HepG2 (cell line): ENCODE measurements around the gene MT1G. TPM values are rescaled to one million over a fixed set of nuclear protein-coding genes. Genes with fewer than 3 reads are reported as not detected.

ENCODE experiments used
- ATF7 ChIP-seq, 2 experiments: fragments of 450-650 bp in 1 of 2; sonication (generic) in 1 of 2; formaldehyde crosslinking in 1 of 2; IDR thresholded peaks; 2 replicates each; pipeline versions ENCODE4 v1.4.0 to v1.6.1; 2016 to 2020; ENCODE audit warnings: antibody characterized with exemption in 1 of 2, mild to moderate bottlenecking in 1 of 2, missing genetic modification reagents in 1 of 2
- ATM ChIP-seq: fragments of 450-650 bp; IDR thresholded peaks from 2 replicates; pipeline ENCODE4 v1.7.1; 2017; ENCODE audit warnings: mild to moderate bottlenecking, borderline replicate concordance
- CEBPG ChIP-seq: IDR thresholded peaks from 2 replicates; pipeline ENCODE4 v1.6.1; 2016
- CENPX ChIP-seq: sonication (generic); formaldehyde crosslinking; IDR thresholded peaks from 2 replicates; pipeline ENCODE4 v1.9.0; 2021; ENCODE audit warnings: mild to moderate bottlenecking, missing genetic modification reagents, moderate library complexity
- FLYWCH1 ChIP-seq: sonication (generic); formaldehyde crosslinking; IDR thresholded peaks from 2 replicates; pipeline ENCODE4 v1.8.1; 2023; ENCODE audit warnings: mild to moderate bottlenecking, missing genetic modification reagents
- FOXK1 ChIP-seq: sonication (generic); formaldehyde crosslinking; IDR thresholded peaks from 2 replicates; pipeline ENCODE4 v1.4.0; 2020; ENCODE audit warnings: low read depth, missing genetic modification reagents, borderline replicate concordance
- FOXP1 ChIP-seq, 2 experiments: fragments of 450-650 bp in 1 of 2; IDR thresholded peaks; 2 replicates each; pipeline ENCODE4 v1.6.1; 2017 to 2018; ENCODE audit warnings: antibody characterized with exemption in 1 of 2
- HCFC1 ChIP-seq: fragments of 150-350 bp; IDR thresholded peaks from 2 replicates; pipeline ENCODE4 v1.6.1; 2014; ENCODE audit warnings: low read depth, low read length
- HNRNPUL1 ChIP-seq: fragments of 200-400 bp; formaldehyde crosslinking; IDR thresholded peaks from 2 replicates; pipeline ENCODE4 v1.6.1; 2017; ENCODE audit warnings: low read depth, mild to moderate bottlenecking, low read length, moderate library complexity
- HOXA9 ChIP-seq: sonication (generic); formaldehyde crosslinking; IDR thresholded peaks from 2 replicates; pipeline ENCODE4 v1.8.1; 2022; ENCODE audit warnings: missing genetic modification reagents, mild to moderate bottlenecking, moderate library complexity, borderline replicate concordance
- KLF16 ChIP-seq, 2 experiments: sonication (generic) in 1 of 2; formaldehyde crosslinking in 1 of 2; IDR thresholded peaks; 2 replicates each; pipeline versions ENCODE4 v1.6.1 to v1.8.0; 2016 to 2023; ENCODE audit warnings: missing genetic modification reagents in 2 of 2, missing compliant biosample characterization in 1 of 2
- MAZ ChIP-seq, 2 experiments: sonication (generic) in 1 of 2; formaldehyde crosslinking in 1 of 2; IDR thresholded peaks; 2 replicates each; pipeline versions ENCODE4 v1.5.0 to v1.6.1; 2012 to 2020; ENCODE audit warnings: low read depth in 2 of 2, mild to moderate bottlenecking in 2 of 2, borderline replicate concordance in 1 of 2, improper control_type of control experiment in 1 of 2, low read length in 1 of 2, missing genetic modification reagents in 1 of 2, moderate library complexity in 1 of 2
- NR1H2 ChIP-seq: sonication (generic); formaldehyde crosslinking; IDR thresholded peaks from 2 replicates; pipeline ENCODE4 v1.8.1; 2022; ENCODE audit warnings: low read depth, missing genetic modification reagents, borderline replicate concordance
- ONECUT2 ChIP-seq: sonication (generic); formaldehyde crosslinking; IDR thresholded peaks from 2 replicates; pipeline ENCODE4 v1.4.0; 2020; ENCODE audit warnings: missing genetic modification reagents
- PCBP1 ChIP-seq: fragments of 200-400 bp; formaldehyde crosslinking; IDR thresholded peaks from 2 replicates; pipeline ENCODE4 v1.6.1; 2017; ENCODE audit warnings: mild to moderate bottlenecking, low read depth, low read length, borderline replicate concordance
- PCBP2 ChIP-seq: fragments of 200-400 bp; formaldehyde crosslinking; optimal IDR thresholded peaks from 2 replicates; pipeline ENCODE3; 2018; ENCODE audit warnings: low read length, low read depth; ENCODE audit not compliant: poor library complexity, severe bottlenecking
- RAD21 ChIP-seq: fragments of 450-650 bp; formaldehyde crosslinking; IDR thresholded peaks from 2 replicates; pipeline ENCODE4 v1.5.0; 2020; ENCODE audit warnings: mild to moderate bottlenecking
- RXRA ChIP-seq: sonication (generic); formaldehyde crosslinking; IDR thresholded peaks from 2 replicates; pipeline ENCODE4 v1.5.1; 2020; ENCODE audit warnings: missing genetic modification reagents
- SUZ12 ChIP-seq: fragments of 150-350 bp; IDR thresholded peaks from 2 replicates; pipeline ENCODE4 v1.6.1; 2014; ENCODE audit warnings: low read depth, low read length
- TRAFD1 ChIP-seq: sonication (generic); formaldehyde crosslinking; IDR thresholded peaks from 2 replicates; pipeline ENCODE4 v1.5.1; 2020; ENCODE audit warnings: missing genetic modification reagents, mild to moderate bottlenecking, borderline replicate concordance
- TRIM22 ChIP-seq: fragments of 450-650 bp; IDR thresholded peaks from 2 replicates; pipeline ENCODE4 v1.6.1; 2017
- ZMYM4 ChIP-seq: sonication (generic); formaldehyde crosslinking; IDR thresholded peaks from 2 replicates; pipeline ENCODE4 v1.8.1; 2023; ENCODE audit warnings: mild to moderate bottlenecking, missing genetic modification reagents
- ZNF709 ChIP-seq: sonication (generic); formaldehyde crosslinking; IDR thresholded peaks from 2 replicates; pipeline ENCODE4 v1.5.0; 2020; ENCODE audit warnings: mild to moderate bottlenecking, missing genetic modification reagents
- ZNF761 ChIP-seq: sonication (generic); formaldehyde crosslinking; conservative IDR thresholded peaks from 2 replicates; pipeline ENCODE4 v1.4.0; 2020; ENCODE audit warnings: mild to moderate bottlenecking, missing genetic modification reagents
- ZNF841 ChIP-seq: sonication (generic); formaldehyde crosslinking; IDR thresholded peaks from 2 replicates; pipeline ENCODE4 v1.8.1; 2023; ENCODE audit warnings: missing genetic modification reagents, borderline replicate concordance
- polyA plus RNA-seq, 8 experiments: library from polyadenylated mRNA; depleted of rRNA in 3 of 8; stranded (reverse) in 7 of 8; unstranded in 1 of 8; fragments of >200 nt; fragmentation: Illumina TruSeq in 4 of 8; extraction: Trizol in 4 of 8; gene quantifications; 2 replicates each; pipeline versions ENCODE4 v1.2.1 to v1.2.3, GENCODE V29; 2011 to 2016; ENCODE audit warnings: low read depth in 4 of 8, missing spikeins in 1 of 8, mixed read lengths in 1 of 8; ENCODE audit not compliant: insufficient read depth in 1 of 8
- total RNA-seq, 5 experiments: library from RNA; depleted of rRNA; stranded (reverse); fragments of >200 nt; fragmentation: Illumina TruSeq; extraction: Trizol; gene quantifications; 2 replicates each; pipeline ENCODE4 v1.2.3, GENCODE V29; 2016; ENCODE audit warnings: low read depth in 1 of 5
- TF ChIP-seq, protein P1 (sequence below): sonication (generic); formaldehyde crosslinking; IDR thresholded peaks from 2 replicates; pipeline ENCODE4 v1.5.0; 2020; ENCODE audit warnings: mild to moderate bottlenecking, missing genetic modification reagents

Gene MT1G
- total and polyA plus RNA-seq, 2 of the 13 experiments (the other 11 are each of a cell fraction or from before 2014, with no cell fraction given): 3.6 to 377 TPM

DNA sequence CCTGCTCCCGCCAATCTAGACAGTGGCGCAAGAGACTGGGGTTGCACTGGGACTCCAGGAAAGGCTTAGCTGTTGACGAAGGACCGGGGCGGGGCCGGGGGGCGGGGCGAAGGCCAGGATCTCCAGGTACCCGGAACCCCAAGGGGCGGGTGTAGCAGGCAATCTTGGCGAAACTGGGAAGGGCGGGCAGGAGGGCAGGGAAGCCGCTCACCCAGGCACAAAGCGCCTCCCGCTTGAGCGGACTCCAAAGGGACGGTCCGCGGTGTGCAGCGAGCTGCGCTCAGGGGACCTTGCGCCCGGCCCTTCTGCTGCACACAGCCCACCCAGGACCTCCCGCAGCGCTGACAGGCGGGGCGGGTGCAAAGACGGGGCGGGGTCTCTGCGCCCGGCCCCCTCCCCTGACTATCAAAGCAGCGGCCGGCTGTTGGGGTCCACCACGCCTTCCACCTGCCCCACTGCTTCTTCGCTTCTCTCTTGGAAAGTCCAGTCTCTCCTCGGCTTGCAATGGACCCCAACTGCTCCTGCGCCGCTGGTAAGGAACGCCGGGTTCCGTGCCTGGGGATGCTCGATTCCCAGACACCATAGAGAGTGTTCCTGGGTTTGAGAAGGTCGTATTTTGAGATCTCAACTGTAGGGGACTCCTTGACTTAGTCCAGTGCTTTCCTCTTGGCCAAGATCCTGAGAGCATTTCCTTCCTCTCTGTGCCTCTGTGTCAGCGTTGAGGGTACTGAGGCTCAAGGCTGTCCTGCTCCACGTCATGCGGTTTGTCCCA, 10.1 kb downstream of the MT1G start, which contains the start of gene MT1F (continued):
- TF ChIP-seq ZMYM4 (CRISPR knock-in tag): no peak
- peak; percentile 87 for TF ChIP-seq CEBPG (CRISPR knock-in tag)
- no peak for TF ChIP-seq PCBP1
- no peak for TF ChIP-seq ZNF841
- no peak for TF ChIP-seq FLYWCH1 (CRISPR knock-in tag)
- TF ChIP-seq FOXK1 (CRISPR knock-in tag): peak; percentile 52; the same call in 1 of the 2 replicates
- no peak for TF ChIP-seq ZNF709
- TF ChIP-seq NR1H2: no peak
- 0 out of 2 replicates have a peak, but pooled peaks have one; percentile 59 for TF ChIP-seq RXRA (CRISPR knock-in tag)
- TF ChIP-seq TRIM22: no peak
- TF ChIP-seq, protein P1, sequence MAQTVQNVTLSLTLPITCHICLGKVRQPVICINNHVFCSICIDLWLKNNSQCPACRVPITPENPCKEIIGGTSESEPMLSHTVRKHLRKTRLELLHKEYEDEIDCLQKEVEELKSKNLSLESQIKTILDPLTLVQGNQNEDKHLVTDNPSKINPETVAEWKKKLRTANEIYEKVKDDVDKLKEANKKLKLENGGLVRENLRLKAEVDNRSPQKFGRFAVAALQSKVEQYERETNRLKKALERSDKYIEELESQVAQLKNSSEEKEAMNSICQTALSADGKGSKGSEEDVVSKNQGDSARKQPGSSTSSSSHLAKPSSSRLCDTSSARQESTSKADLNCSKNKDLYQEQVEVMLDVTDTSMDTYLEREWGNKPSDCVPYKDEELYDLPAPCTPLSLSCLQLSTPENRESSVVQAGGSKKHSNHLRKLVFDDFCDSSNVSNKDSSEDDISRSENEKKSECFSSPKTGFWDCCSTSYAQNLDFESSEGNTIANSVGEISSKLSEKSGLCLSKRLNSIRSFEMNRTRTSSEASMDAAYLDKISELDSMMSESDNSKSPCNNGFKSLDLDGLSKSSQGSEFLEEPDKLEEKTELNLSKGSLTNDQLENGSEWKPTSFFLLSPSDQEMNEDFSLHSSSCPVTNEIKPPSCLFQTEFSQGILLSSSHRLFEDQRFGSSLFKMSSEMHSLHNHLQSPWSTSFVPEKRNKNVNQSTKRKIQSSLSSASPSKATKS (CRISPR knock-in tag): no peak
- no peak for TF ChIP-seq MAZ (IDR thresholded peaks at IDR 0.05; ENCODE audit: borderline replicate concordance, low read depth, low read length)
- TF ChIP-seq MAZ (CRISPR knock-in tag; IDR thresholded peaks at IDR 0.05; ENCODE audit: low read depth): peak; percentile 56
- no peak for TF ChIP-seq HNRNPUL1
- no peak for TF ChIP-seq HOXA9 (CRISPR knock-in tag)
- TF ChIP-seq ONECUT2 (CRISPR knock-in tag): no peak
- no peak for TF ChIP-seq PCBP2
- no peak for TF ChIP-seq KLF16 (CRISPR knock-in tag; IDR thresholded peaks at IDR 0.05)
- TF ChIP-seq ZNF761 (CRISPR knock-in tag): no peak
- no peak for TF ChIP-seq SUZ12
- no peak for TF ChIP-seq FOXP1 (IDR thresholded peaks at IDR 0.05)
- TF ChIP-seq FOXP1 (CRISPR knock-in tag; IDR thresholded peaks at IDR 0.05): no peak
- no peak for TF ChIP-seq TRAFD1 (CRISPR knock-in tag)
- no peak for TF ChIP-seq RAD21 (CRISPR knock-in tag)
- TF ChIP-seq CENPX: no peak
- no peak for TF ChIP-seq HCFC1
- no peak for TF ChIP-seq ATF7 (IDR thresholded peaks at IDR 0.05)
- TF ChIP-seq ATF7 (CRISPR knock-in tag; IDR thresholded peaks at IDR 0.05): no peak
- TF ChIP-seq ATM: no peak
